C4-2B (cell line): Measurements from ENCODE around the gene CERS4.
"Not testable (repeated sequence)": the region's sequence is repeated elsewhere in the genome, so short reads cannot be mapped to it uniquely, and the experiment has no call there.

Experiments used
- H3K27ac ChIP-seq: fragments of 450-650 bp; 2 replicates; pipeline ENCODE4 v1.5.1; 2017
- ZFX ChIP-seq: fragments of 450-650 bp; IDR thresholded peaks from 2 replicates; pipeline ENCODE4 v1.6.1; 2017
- TF ChIP-seq, protein P1 (sequence below): fragments of 450-650 bp; conservative IDR thresholded peaks from 2 replicates; pipeline ENCODE4 v1.5.1; 2017; ENCODE audit warnings: mild to moderate bottlenecking

Gene CERS4

DNA sequence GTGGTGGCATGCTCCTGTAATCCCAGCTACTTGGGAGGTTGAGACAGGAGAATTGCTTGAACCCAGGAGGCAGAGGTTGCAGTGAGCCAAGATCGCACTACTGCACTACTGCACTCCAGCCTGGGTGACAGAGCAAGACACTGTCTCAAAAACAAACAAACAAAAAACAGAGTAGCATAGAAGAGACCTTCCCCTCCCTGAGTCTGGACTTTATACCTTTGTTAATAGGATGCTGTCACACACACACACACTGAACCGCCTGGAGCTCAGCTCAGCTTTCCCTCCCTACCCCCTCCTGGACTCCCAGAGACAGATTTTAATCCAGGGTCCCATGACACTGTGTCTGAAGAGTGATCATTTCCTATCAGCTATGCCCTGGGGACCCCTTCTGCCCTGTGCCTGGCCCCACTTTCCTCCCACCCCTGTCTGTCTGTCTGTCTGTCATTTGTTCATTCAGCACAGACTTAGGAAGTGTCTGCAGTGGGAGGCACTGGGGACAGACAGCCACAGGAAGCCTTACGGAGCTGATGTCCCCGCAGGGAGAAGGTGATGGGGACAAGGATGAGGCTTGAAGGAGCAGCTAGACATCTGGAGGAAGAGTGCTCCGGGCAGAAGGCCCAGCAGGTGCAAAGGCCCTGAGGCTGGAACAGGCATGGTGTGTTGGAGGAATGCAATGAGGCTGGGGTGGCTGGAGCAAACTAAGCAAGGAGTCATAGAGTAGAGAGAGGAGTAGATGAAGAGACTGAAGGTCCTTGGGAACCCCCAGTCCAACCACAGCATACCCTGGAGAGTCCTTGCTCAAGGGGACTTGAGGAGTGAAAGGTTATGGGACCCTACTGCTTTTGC is 4.9 kb downstream of the CERS4 start:
- TF ChIP-seq, protein P1, sequence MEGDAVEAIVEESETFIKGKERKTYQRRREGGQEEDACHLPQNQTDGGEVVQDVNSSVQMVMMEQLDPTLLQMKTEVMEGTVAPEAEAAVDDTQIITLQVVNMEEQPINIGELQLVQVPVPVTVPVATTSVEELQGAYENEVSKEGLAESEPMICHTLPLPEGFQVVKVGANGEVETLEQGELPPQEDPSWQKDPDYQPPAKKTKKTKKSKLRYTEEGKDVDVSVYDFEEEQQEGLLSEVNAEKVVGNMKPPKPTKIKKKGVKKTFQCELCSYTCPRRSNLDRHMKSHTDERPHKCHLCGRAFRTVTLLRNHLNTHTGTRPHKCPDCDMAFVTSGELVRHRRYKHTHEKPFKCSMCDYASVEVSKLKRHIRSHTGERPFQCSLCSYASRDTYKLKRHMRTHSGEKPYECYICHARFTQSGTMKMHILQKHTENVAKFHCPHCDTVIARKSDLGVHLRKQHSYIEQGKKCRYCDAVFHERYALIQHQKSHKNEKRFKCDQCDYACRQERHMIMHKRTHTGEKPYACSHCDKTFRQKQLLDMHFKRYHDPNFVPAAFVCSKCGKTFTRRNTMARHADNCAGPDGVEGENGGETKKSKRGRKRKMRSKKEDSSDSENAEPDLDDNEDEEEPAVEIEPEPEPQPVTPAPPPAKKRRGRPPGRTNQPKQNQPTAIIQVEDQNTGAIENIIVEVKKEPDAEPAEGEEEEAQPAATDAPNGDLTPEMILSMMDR: no peak
- TF ChIP-seq ZFX: no peak
- H3K27ac ChIP-seq: no peak overlapping the region

DNA sequence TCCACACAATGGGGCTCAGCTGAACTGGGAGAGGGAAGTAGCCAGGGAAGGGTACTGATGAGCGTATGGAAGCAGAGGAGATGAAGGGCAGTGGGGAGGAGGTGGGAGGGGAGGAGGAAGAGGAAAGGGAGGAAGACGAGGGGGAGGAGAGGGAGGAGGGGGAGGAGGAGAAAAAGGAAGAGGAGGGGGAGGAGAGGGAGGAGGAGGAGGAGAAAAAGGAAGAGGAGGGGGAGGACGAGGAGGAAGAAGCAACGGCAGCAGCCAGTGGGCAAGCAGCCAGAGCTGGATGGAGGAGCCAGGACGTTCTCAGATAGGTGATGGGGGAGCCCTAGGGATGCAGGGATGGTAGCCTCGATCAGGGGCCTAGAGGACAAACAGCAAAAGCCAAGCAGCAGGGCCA is 5.6 kb downstream of the CERS4 start:
- H3K27ac ChIP-seq: no peak overlapping the region
- TF ChIP-seq, protein P1: no peak
- TF ChIP-seq ZFX: no peak

DNA sequence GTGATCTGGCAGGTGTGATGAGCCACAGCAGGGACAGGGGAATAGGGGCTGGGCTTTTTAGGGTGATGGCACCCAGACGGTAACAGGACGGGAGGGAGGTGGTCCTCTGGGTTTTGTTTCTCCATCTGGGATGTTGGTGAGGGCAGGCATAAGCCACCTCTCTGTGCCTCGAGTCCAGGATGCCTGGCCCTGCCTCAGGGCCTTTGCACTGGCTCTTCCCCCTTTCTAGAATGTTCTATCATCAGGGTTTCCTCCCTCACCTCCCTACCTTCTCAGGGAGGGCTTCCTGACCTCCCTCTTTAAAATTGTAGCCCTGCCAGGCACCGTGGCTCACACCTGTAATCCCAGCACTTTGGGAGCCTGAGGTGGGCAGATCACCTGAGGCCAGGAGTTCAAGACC is 6.6 kb downstream of the CERS4 start:
- H3K27ac ChIP-seq: no peak overlapping the region
- TF ChIP-seq, protein P1: no peak
- no peak for TF ChIP-seq ZFX

DNA sequence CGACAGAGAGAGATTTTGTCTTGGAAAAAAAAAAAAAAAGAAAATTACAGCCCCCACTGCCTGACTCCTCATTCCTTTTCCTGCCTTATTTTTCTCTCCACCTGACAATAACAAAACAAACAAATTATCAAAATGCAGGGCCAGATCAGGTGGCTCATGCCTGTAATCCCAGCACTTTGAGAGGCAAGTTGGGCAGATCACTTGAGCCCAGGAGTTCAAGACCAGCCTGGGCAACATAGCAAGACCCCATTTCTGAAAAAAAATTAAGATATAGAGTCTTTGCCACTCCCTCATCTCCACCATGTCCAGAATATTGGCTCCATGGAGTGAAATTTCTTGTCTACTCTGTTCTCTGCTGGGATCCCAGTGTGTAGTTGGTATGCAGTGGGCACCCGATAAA is 7.2 kb downstream of the CERS4 start:
- TF ChIP-seq, protein P1: no peak
- TF ChIP-seq ZFX: no peak
- H3K27ac ChIP-seq: no peak overlapping the region

DNA sequence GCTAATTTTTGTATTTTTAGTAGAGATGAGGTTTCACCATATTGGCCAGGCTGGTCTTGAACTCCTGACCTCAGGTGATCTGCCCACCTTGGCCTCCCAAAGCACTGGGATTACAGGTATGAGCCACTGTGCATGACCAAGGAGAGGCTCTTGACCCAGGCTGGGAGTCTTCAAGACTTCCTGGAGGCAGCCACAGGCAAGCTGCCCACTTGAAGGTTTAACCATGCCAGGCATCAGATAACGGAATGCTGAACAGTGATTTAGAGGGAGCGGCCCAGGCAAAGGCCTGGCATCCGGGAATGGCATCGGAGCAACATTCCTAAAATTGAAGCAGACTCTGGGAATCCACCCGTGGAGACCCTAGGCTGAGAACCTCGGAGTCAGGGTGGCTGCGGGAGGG is 9.0 kb downstream of the CERS4 start:
- H3K27ac ChIP-seq: not testable (repeated sequence)

DNA sequence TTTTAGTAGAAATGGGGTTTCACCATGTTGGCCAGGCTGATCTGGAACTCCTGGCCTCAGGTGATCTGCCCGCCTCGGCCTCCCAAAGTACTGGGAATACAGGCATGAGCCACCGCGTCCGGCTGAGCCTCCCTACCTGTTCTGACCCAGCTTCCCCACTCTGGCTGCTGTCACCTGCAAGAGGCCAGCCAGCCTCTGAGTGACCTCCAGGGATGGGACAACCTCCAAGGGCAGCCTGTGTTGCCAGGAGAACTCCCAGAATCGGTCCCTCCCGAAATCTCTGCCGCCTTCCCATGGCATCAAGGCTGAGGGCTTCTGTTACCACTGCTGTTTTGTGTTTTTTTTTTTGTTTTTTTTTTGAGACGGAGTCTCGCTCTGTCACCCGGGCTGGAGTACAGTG is 11.3 kb downstream of the CERS4 start:
- H3K27ac ChIP-seq: peak overlapping the region; percentile 34
- TF ChIP-seq, protein P1: no peak
- TF ChIP-seq ZFX: no peak

DNA sequence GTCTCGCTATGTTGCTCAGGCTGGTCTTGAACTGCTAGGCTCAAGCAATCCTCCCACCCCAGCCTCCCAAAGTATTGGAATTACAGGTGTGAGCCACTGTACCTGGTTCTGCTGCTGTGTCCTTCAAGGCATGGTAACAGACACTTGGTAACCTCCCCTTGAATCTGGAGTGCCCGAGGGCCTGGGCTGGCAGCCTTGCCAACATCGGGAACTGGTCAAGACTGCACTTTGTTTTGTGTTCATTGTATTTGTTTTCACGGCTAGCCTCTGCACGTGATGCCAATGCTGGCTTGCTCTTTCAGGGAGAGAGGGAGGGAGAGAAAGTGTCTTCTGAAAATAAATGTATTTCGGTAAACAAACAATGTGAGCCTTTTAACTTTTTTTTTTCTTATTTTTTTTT is 12.0 kb downstream of the CERS4 start:
- H3K27ac ChIP-seq: peak overlapping the region; percentile 34
- TF ChIP-seq, protein P1: no peak
- no peak for TF ChIP-seq ZFX

DNA sequence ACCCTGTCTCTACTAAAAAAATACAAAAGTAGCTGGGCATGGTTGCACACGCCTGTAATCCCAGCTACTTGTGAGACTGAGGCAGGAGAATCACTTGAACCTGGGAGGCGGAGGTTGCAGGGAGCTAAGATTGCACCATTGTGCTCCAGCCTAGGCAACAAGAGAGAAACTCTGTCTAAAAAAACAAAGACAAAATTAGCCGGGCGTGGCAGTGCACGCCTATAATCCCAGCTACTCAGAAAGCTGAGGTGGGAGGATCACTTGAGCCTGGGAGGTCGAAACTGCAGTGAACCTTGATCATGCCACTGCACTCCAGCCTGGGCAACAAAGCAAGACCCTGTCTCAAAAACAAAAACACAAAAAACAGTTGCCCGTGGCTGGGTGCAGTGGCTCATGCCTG is 14.3 kb downstream of the CERS4 start:
- H3K27ac ChIP-seq: not testable (repeated sequence)
